ENCODE measurements around the gene CHST15. TPM values are rescaled to one million over a fixed set of nuclear protein-coding genes. Genes with fewer than 3 reads are reported as not detected.

The CHST15 gene
- polyA plus RNA-seq, 4 donors, result 0.45 to 8.5 (median 4.0) TPM

- Histone ChIP-seq H3K27ac (ENCODE audit: low read depth in 1 of 3, low read length in 2 of 3) (no peak overlapping the region), H3K36me3 (ENCODE audit: control insufficient read depth in 3 of 3, insufficient read depth in 2 of 3, low read depth in 1 of 3, low read length in 3 of 3) (no peaks in the 10 kb centered on the region), H3K4me1 (ENCODE audit: control insufficient read depth in 3 of 3, insufficient read depth in 2 of 3, low read depth in 1 of 3, low read length in 2 of 3) (peaks cover 0 to 2% (median 1%) of the 10 kb centered on the region in 3 donors), H3K9me3 (ENCODE audit: control insufficient read depth in 2 of 2, insufficient read depth in 1 of 2, low read depth in 1 of 2, low read length in 1 of 2) (no peaks in the 10 kb centered on the region), H3K27me3 (ENCODE audit: control insufficient read depth in 3 of 3, insufficient read depth in 3 of 3, low read length in 3 of 3) (peaks cover 0 to 15% (median under 1%) of the 10 kb centered on the region in 3 donors), H3K4me3 (ENCODE audit: low read depth in 1 of 3, low read length in 3 of 3) (no peak overlapping the region)
- WGBS, 3 donors, result 71 to 75% (median 74%) methylated on average over 14 of the region's 14 CpGs
- DNase-seq (no peak), FAIRE-seq (no peak)
Measured at GRCh38 chr10:124086097-124086710, 7.2 kb downstream of the CHST15 start.

GRCh38 chr10:124085680-124086079, 7.7 kb downstream of the CHST15 start:
- WGBS, 3 donors, result 72 to 80% (median 73%) methylated on average over 7 of the region's 7 CpGs
- no peak overlapping the region for H3K27ac ChIP-seq (ENCODE audit: low read depth in 1 of 3, low read length in 2 of 3)

GRCh38 chr10:124084708-124085107, 8.7 kb downstream of the CHST15 start:
- no peak for DNase-seq
- 79 to 86% (median 80%) methylated on average over 9 of the region's 9 CpGs for WGBS, 3 donors
- H3K27ac ChIP-seq (ENCODE audit: low read depth in 1 of 3, low read length in 2 of 3), result no peak overlapping the region

More at GRCh38 chr10:124085680-124086079, 7.7 kb downstream of the CHST15 start:
- Histone ChIP-seq H3K4me1 (ENCODE audit: control insufficient read depth in 3 of 3, insufficient read depth in 2 of 3, low read depth in 1 of 3, low read length in 2 of 3) (peaks cover 0 to 2% (median 1%) of the 10 kb centered on the region in 3 donors), H3K36me3 (ENCODE audit: control insufficient read depth in 3 of 3, insufficient read depth in 2 of 3, low read depth in 1 of 3, low read length in 3 of 3) (no peaks in the 10 kb centered on the region), H3K9me3 (ENCODE audit: control insufficient read depth in 2 of 2, insufficient read depth in 1 of 2, low read depth in 1 of 2, low read length in 1 of 2) (no peaks in the 10 kb centered on the region), H3K4me3 (ENCODE audit: low read depth in 1 of 3, low read length in 3 of 3) (no peak overlapping the region), H3K27me3 (ENCODE audit: control insufficient read depth in 3 of 3, insufficient read depth in 3 of 3, low read length in 3 of 3) (peaks cover 0 to 9% (median 0%) of the 10 kb centered on the region in 3 donors)
- DNase-seq, result no peak
- FAIRE-seq, result no peak

GRCh38 chr10:124083740-124084397, 9.5 kb downstream of the CHST15 start:
- Histone ChIP-seq H3K27me3 (ENCODE audit: control insufficient read depth in 3 of 3, insufficient read depth in 3 of 3, low read length in 3 of 3) (no peaks in the 10 kb centered on the region), H3K9me3 (ENCODE audit: control insufficient read depth in 2 of 2, insufficient read depth in 1 of 2, low read depth in 1 of 2, low read length in 1 of 2) (no peaks in the 10 kb centered on the region), H3K36me3 (ENCODE audit: control insufficient read depth in 3 of 3, insufficient read depth in 2 of 3, low read depth in 1 of 3, low read length in 3 of 3) (peaks cover 0 to 2% (median 0%) of the 10 kb centered on the region in 3 donors), H3K4me1 (ENCODE audit: control insufficient read depth in 3 of 3, insufficient read depth in 2 of 3, low read depth in 1 of 3, low read length in 2 of 3) (peaks cover 0 to 2% (median 1%) of the 10 kb centered on the region in 3 donors), H3K4me3 (ENCODE audit: low read depth in 1 of 3, low read length in 3 of 3) (no peak overlapping the region), H3K27ac (ENCODE audit: low read depth in 1 of 3, low read length in 2 of 3) (no peak overlapping the region)
- WGBS, 3 donors, result 85 to 92% (median 87%) methylated on average over 16 of the region's 16 CpGs
- no peak for FAIRE-seq
- DNase-seq, result no peak

More at GRCh38 chr10:124084708-124085107, 8.7 kb downstream of the CHST15 start:
- no peaks in the 10 kb centered on the region for H3K9me3 ChIP-seq (ENCODE audit: control insufficient read depth in 2 of 2, insufficient read depth in 1 of 2, low read depth in 1 of 2, low read length in 1 of 2)
- H3K27me3 ChIP-seq (ENCODE audit: control insufficient read depth in 3 of 3, insufficient read depth in 3 of 3, low read length in 3 of 3), result no peaks in the 10 kb centered on the region
- peaks cover 0 to 2% (median 1%) of the 10 kb centered on the region in 3 donors for H3K4me1 ChIP-seq (ENCODE audit: control insufficient read depth in 3 of 3, insufficient read depth in 2 of 3, low read depth in 1 of 3, low read length in 2 of 3)
- no peak overlapping the region for H3K4me3 ChIP-seq (ENCODE audit: low read depth in 1 of 3, low read length in 3 of 3)
- no peak for FAIRE-seq
- no peaks in the 10 kb centered on the region for H3K36me3 ChIP-seq (ENCODE audit: control insufficient read depth in 3 of 3, insufficient read depth in 2 of 3, low read depth in 1 of 3, low read length in 3 of 3)

GRCh38 chr10:124083047-124083739, 10.2 kb downstream of the CHST15 start:
- H3K4me1 ChIP-seq (ENCODE audit: control insufficient read depth in 3 of 3, insufficient read depth in 2 of 3, low read depth in 1 of 3, low read length in 2 of 3), result no peaks in the 10 kb centered on the region

GRCh38 chr10:124082555-124082954, 10.8 kb downstream of the CHST15 start:
- Histone ChIP-seq H3K27me3 (ENCODE audit: control insufficient read depth in 3 of 3, insufficient read depth in 3 of 3, low read length in 3 of 3) (no peaks in the 10 kb centered on the region), H3K4me3 (ENCODE audit: low read depth in 1 of 3, low read length in 3 of 3) (no peak overlapping the region), H3K36me3 (ENCODE audit: control insufficient read depth in 3 of 3, insufficient read depth in 2 of 3, low read depth in 1 of 3, low read length in 3 of 3) (peaks cover 0 to 2% (median 0%) of the 10 kb centered on the region in 3 donors), H3K9me3 (ENCODE audit: control insufficient read depth in 2 of 2, insufficient read depth in 1 of 2, low read depth in 1 of 2, low read length in 1 of 2) (no peaks in the 10 kb centered on the region), H3K4me1 (ENCODE audit: control insufficient read depth in 3 of 3, insufficient read depth in 2 of 3, low read depth in 1 of 3, low read length in 2 of 3) (no peaks in the 10 kb centered on the region), H3K27ac (ENCODE audit: low read depth in 1 of 3, low read length in 2 of 3) (no peak overlapping the region)
- FAIRE-seq (no peak), DNase-seq (no peak)
- WGBS, 3 donors, result 85 to 93% (median 86%) methylated on average over 6 of the region's 6 CpGs

More at GRCh38 chr10:124083047-124083739, 10.2 kb downstream of the CHST15 start:
- FAIRE-seq (no peak), DNase-seq (no peak)
- Histone ChIP-seq H3K36me3 (ENCODE audit: control insufficient read depth in 3 of 3, insufficient read depth in 2 of 3, low read depth in 1 of 3, low read length in 3 of 3) (peaks cover 0 to 2% (median 0%) of the 10 kb centered on the region in 3 donors), H3K4me3 (ENCODE audit: low read depth in 1 of 3, low read length in 3 of 3) (no peak overlapping the region), H3K27ac (ENCODE audit: low read depth in 1 of 3, low read length in 2 of 3) (no peak overlapping the region), H3K27me3 (ENCODE audit: control insufficient read depth in 3 of 3, insufficient read depth in 3 of 3, low read length in 3 of 3) (no peaks in the 10 kb centered on the region), H3K9me3 (ENCODE audit: control insufficient read depth in 2 of 2, insufficient read depth in 1 of 2, low read depth in 1 of 2, low read length in 1 of 2) (no peaks in the 10 kb centered on the region)
- 91 to 95% (median 93%) methylated on average over 10 of the region's 10 CpGs for WGBS, 3 donors

- Histone ChIP-seq H3K27ac (ENCODE audit: low read depth in 1 of 3, low read length in 2 of 3) (no peak overlapping the region), H3K4me1 (ENCODE audit: control insufficient read depth in 3 of 3, insufficient read depth in 2 of 3, low read depth in 1 of 3, low read length in 2 of 3) (no peaks in the 10 kb centered on the region)
- DNase-seq, result no peak
Measured at GRCh38 chr10:124081547-124082140, 11.8 kb downstream of the CHST15 start.

GRCh38 chr10:124079864-124080263, 13.5 kb downstream of the CHST15 start:
- Histone ChIP-seq H3K27ac (ENCODE audit: low read depth in 1 of 3, low read length in 2 of 3) (peak overlapping the region in 1 of 3 donors; percentile 2), H3K36me3 (ENCODE audit: control insufficient read depth in 3 of 3, insufficient read depth in 2 of 3, low read depth in 1 of 3, low read length in 3 of 3) (peaks cover 0 to 2% (median 0%) of the 10 kb centered on the region in 3 donors), H3K9me3 (ENCODE audit: control insufficient read depth in 2 of 2, insufficient read depth in 1 of 2, low read depth in 1 of 2, low read length in 1 of 2) (no peaks in the 10 kb centered on the region), H3K4me1 (ENCODE audit: control insufficient read depth in 3 of 3, insufficient read depth in 2 of 3, low read depth in 1 of 3, low read length in 2 of 3) (no peaks in the 10 kb centered on the region), H3K27me3 (ENCODE audit: control insufficient read depth in 3 of 3, insufficient read depth in 3 of 3, low read length in 3 of 3) (no peaks in the 10 kb centered on the region), H3K4me3 (ENCODE audit: low read depth in 1 of 3, low read length in 3 of 3) (no peak overlapping the region)
- FAIRE-seq (no peak), DNase-seq (no peak)
- 76 to 87% (median 80%) methylated on average over 9 of the region's 9 CpGs for WGBS, 3 donors

More at GRCh38 chr10:124081547-124082140, 11.8 kb downstream of the CHST15 start:
- WGBS, 3 donors, result 45 to 77% (median 68%) methylated on average over 13 of the region's 13 CpGs
- Histone ChIP-seq H3K36me3 (ENCODE audit: control insufficient read depth in 3 of 3, insufficient read depth in 2 of 3, low read depth in 1 of 3, low read length in 3 of 3) (peaks cover 0 to 2% (median 0%) of the 10 kb centered on the region in 3 donors), H3K27me3 (ENCODE audit: control insufficient read depth in 3 of 3, insufficient read depth in 3 of 3, low read length in 3 of 3) (no peaks in the 10 kb centered on the region), H3K4me3 (ENCODE audit: low read depth in 1 of 3, low read length in 3 of 3) (no peak overlapping the region), H3K9me3 (ENCODE audit: control insufficient read depth in 2 of 2, insufficient read depth in 1 of 2, low read depth in 1 of 2, low read length in 1 of 2) (no peaks in the 10 kb centered on the region)
- no peak for FAIRE-seq

Data from small intestine (tissue), 7 donors.